Natural killer cell (primary cell): ENCODE data around the gene CTF1. TPM values are rescaled to one million over a fixed set of nuclear protein-coding genes. Genes with fewer than 3 reads are reported as not detected.
A peak's percentile ranks its signal among the peaks of the same experiment; 100 is the strongest.

Source experiments
- ATAC-seq, 3 donors: fragments of 150-1000 bp in 2 of 3; fragments of 200-7000 bp in 1 of 3; cut with Tn5 transposase; 1 replicate in 1 of 3; 2 replicates in 2 of 3; pipeline ENCODE4 v1.10.0; 2021; ENCODE audit warnings: mild to moderate bottlenecking in 2 of 3, moderate library complexity in 2 of 3
- DNase-seq, 2 donors: peaks; one replicate each; pipeline versions ENCODE4 v3.0.0 to v3.0.0-alpha.2; 2013 to 2021; ENCODE audit warnings: mixed read lengths in 1 of 2
- H3K27ac ChIP-seq: one replicate; pipeline ENCODE4 v1.5.1; 2013; ENCODE audit warnings: mild to moderate bottlenecking, low read length
- H3K27me3 ChIP-seq: one replicate; pipeline ENCODE4 v1.6.1; 2013; ENCODE audit warnings: low read length; ENCODE audit not compliant: control insufficient read depth, insufficient read depth
- H3K36me3 ChIP-seq: one replicate; pipeline ENCODE4 v1.6.1; 2013; ENCODE audit warnings: low read length; ENCODE audit not compliant: control insufficient read depth, insufficient read depth
- H3K4me1 ChIP-seq: one replicate; pipeline ENCODE4 v1.6.1; 2013; ENCODE audit warnings: low read length; ENCODE audit not compliant: control insufficient read depth, insufficient read depth
- H3K4me3 ChIP-seq: one replicate; pipeline ENCODE4 v1.5.1; 2013; ENCODE audit warnings: low read length
- H3K9me3 ChIP-seq: one replicate; pipeline ENCODE4 v1.6.1; 2013; ENCODE audit warnings: low read length; ENCODE audit not compliant: control insufficient read depth, insufficient read depth
- H3K27ac Mint-ChIP-seq, 2 donors: one replicate each; pipeline ENCODE4 v1.8.0; 2022; ENCODE audit warnings: mild to moderate bottlenecking in 2 of 2, mixed read lengths in 2 of 2, moderate library complexity in 1 of 2
- H3K27me3 Mint-ChIP-seq, 2 donors: one replicate each; pipeline ENCODE4 v1.8.0; 2022; ENCODE audit warnings: low read depth in 2 of 2, mixed read lengths in 2 of 2
- H3K36me3 Mint-ChIP-seq: one replicate; pipeline ENCODE4 v1.8.0; 2022; ENCODE audit warnings: mixed read lengths
- H3K4me1 Mint-ChIP-seq, 2 donors: one replicate each; pipeline ENCODE4 v1.8.0; 2022; ENCODE audit warnings: mixed read lengths in 2 of 2
- H3K4me3 Mint-ChIP-seq: one replicate; pipeline ENCODE4 v1.8.0; 2022; ENCODE audit warnings: mild to moderate bottlenecking, moderate library complexity, mixed read lengths
- H3K9me3 Mint-ChIP-seq, 2 donors: one replicate each; pipeline ENCODE4 v1.8.0; 2022; ENCODE audit warnings: mixed read lengths in 2 of 2
- WGBS: methylation state at CpG from one replicate; pipeline ENCODE4 v1.1.7; 2013; ENCODE audit warnings: missing lambda C conversion rate; ENCODE audit not compliant: insufficient coverage; 5-methylcytosine and 5-hydroxymethylcytosine counted together
- intact Hi-C: fragments of 100-400 bp; cut with micrococcal nuclease; formaldehyde crosslinking; loops from one replicate; pipeline ENCODE4 v1.14.2; 2022
- total RNA-seq, 4 donors: library from RNA; stranded (reverse); fragments of 120-200 nt in 1 of 4; gene quantifications; one replicate each; pipeline versions ENCODE4 v1.2.3 to v1.2.4, GENCODE V29; 2013 to 2022
- TF ChIP-seq, protein P1 (sequence below): fragments of 200-600 bp; IDR thresholded peaks from one replicate; pipeline ENCODE4 v1.8.0; 2022; ENCODE audit warnings: antibody characterized with exemption

CTF1 gene
- total RNA-seq, 3 donors from 2014 or later (not counting 1 experiment from before 2014, with no cell fraction given), result 0.45 to 0.60 (median 0.47) TPM

GRCh38 chr16:30947541-30947858 lies 51.1 kb downstream of the CTF1 start:
- Mint-ChIP-seq H3K9me3 (no peaks in the 10 kb centered on the region), H3K27ac (peak overlapping the region in 1 of 2 donors; percentile 18), H3K4me3 (no peak overlapping the region), H3K27me3 (no peaks in the 10 kb centered on the region), H3K36me3 (no peaks in the 10 kb centered on the region), H3K4me1 (peaks cover 15 to 33% of the 10 kb centered on the region in 2 donors)
- intact Hi-C loops, result no loop called here
- H3K27me3 ChIP-seq, result no peaks in the 10 kb centered on the region
- DNase-seq, result no peak
- 96% methylated on average over 3 of the region's 3 CpGs for WGBS
- H3K9me3 ChIP-seq, result no peaks in the 10 kb centered on the region
- no peak for ATAC-seq
- TF ChIP-seq, protein P1, sequence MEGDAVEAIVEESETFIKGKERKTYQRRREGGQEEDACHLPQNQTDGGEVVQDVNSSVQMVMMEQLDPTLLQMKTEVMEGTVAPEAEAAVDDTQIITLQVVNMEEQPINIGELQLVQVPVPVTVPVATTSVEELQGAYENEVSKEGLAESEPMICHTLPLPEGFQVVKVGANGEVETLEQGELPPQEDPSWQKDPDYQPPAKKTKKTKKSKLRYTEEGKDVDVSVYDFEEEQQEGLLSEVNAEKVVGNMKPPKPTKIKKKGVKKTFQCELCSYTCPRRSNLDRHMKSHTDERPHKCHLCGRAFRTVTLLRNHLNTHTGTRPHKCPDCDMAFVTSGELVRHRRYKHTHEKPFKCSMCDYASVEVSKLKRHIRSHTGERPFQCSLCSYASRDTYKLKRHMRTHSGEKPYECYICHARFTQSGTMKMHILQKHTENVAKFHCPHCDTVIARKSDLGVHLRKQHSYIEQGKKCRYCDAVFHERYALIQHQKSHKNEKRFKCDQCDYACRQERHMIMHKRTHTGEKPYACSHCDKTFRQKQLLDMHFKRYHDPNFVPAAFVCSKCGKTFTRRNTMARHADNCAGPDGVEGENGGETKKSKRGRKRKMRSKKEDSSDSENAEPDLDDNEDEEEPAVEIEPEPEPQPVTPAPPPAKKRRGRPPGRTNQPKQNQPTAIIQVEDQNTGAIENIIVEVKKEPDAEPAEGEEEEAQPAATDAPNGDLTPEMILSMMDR, result no peak
- no peak overlapping the region for H3K4me3 ChIP-seq
- no peaks in the 10 kb centered on the region for H3K36me3 ChIP-seq
- no peak overlapping the region for H3K27ac ChIP-seq
- peaks cover 32% of the 10 kb centered on the region for H3K4me1 ChIP-seq

GRCh38 chr16:30947859-30948666 lies 51.6 kb downstream of the CTF1 start:
- Mint-ChIP-seq H3K27ac (peak overlapping the region in 1 of 2 donors; percentile 88), H3K36me3 (no peaks in the 10 kb centered on the region), H3K4me1 (peaks cover 10 to 28% of the 10 kb centered on the region in 2 donors), H3K9me3 (no peaks in the 10 kb centered on the region), H3K4me3 (no peak overlapping the region), H3K27me3 (no peaks in the 10 kb centered on the region)
- H3K9me3 ChIP-seq, result no peaks in the 10 kb centered on the region
- H3K4me3 ChIP-seq, result peak overlapping the region; percentile 74
- no peaks in the 10 kb centered on the region for H3K27me3 ChIP-seq
- H3K36me3 ChIP-seq, result no peaks in the 10 kb centered on the region
- H3K4me1 ChIP-seq, result peaks cover 27% of the 10 kb centered on the region
- H3K27ac ChIP-seq, result peak overlapping the region; percentile 71
- ATAC-seq, result peak in 2 of 3 donors; percentile 16 to 22
- TF ChIP-seq, protein P1, result no peak
- intact Hi-C loops, result no loop called here
- DNase-seq, result peak in 1 of 2 donors; percentile 35
- WGBS, result 63% methylated on average over 42 of the region's 44 CpGs

GRCh38 chr16:30948667-30949649 lies 52.5 kb downstream of the CTF1 start, which contains the start of gene ORAI3:
Gene ORAI3, plus strand, starts transcription at chr16:30949068. Its CDS starts 222 bp downstream, at chr16:30949290.
- H3K4me1 ChIP-seq, result peaks cover 30% of the 10 kb centered on the region
- no peaks in the 10 kb centered on the region for H3K27me3 Mint-ChIP-seq
- peak; percentile 63 to 77 (median 67) for ATAC-seq
- H3K27me3 ChIP-seq, result no peaks in the 10 kb centered on the region
- H3K27ac ChIP-seq, result peak within 1 kb of the TSS; percentile 71
- DNase-seq, result peak in 1 of 2 donors; percentile 62
- no peaks in the 10 kb centered on the region for H3K36me3 ChIP-seq
- no peaks in the 10 kb centered on the region for H3K9me3 ChIP-seq
- no peaks in the 10 kb centered on the region for H3K36me3 Mint-ChIP-seq
- no peaks in the 10 kb centered on the region for H3K9me3 Mint-ChIP-seq
- H3K4me3 Mint-ChIP-seq, result peak within 1 kb of the TSS; percentile 92
- peak within 1 kb of the TSS; percentile 74 for H3K4me3 ChIP-seq
- WGBS, result 2% methylated on average over 70 of the region's 70 CpGs
- peak within 1 kb of the TSS; percentile 60 to 88 for H3K27ac Mint-ChIP-seq
- intact Hi-C loops, result no loop called here
- H3K4me1 Mint-ChIP-seq, result peaks cover 10 to 34% of the 10 kb centered on the region in 2 donors
- TF ChIP-seq, protein P1, result no peak
